ENCODE measurements around the gene G6PC3.
A peak's percentile ranks its signal among the peaks of the same experiment; 100 is the strongest.
"Not testable (repeated sequence)": the region's sequence is repeated elsewhere in the genome, so short reads cannot be mapped to it uniquely, and the experiment has no call there.

The G6PC3 gene

GRCh38 chr17:44097110-44097958 lies 26.8 kb downstream of the G6PC3 start:
- TF ChIP-seq CTCF (IDR thresholded peaks at IDR 0.05), result no peak
- DNase-seq (ENCODE audit: low spot score), result no peak
- H3K27ac ChIP-seq, result peak overlapping the region; percentile 76 to 92

GRCh38 chr17:44101858-44102257 lies 31.3 kb downstream of the G6PC3 start:
- H3K4me3 ChIP-seq; H3K27ac ChIP-seq; DNase-seq (ENCODE audit: low spot score): not testable (repeated sequence)

More at GRCh38 chr17:44097110-44097958, 26.8 kb downstream of the G6PC3 start:
- no peak overlapping the region for H3K4me3 ChIP-seq

- Histone ChIP-seq H3K27ac (peak overlapping the region in 1 of 2 donors; percentile 53), H3K4me3 (no peak overlapping the region)
- no peak for TF ChIP-seq CTCF (IDR thresholded peaks at IDR 0.05)
- no peak for DNase-seq (ENCODE audit: low spot score)
Measured at GRCh38 chr17:44102849-44103622, 32.5 kb downstream of the G6PC3 start.

- Histone ChIP-seq H3K27ac (peak overlapping the region; percentile 36 to 80), H3K4me3 (no peak overlapping the region)
- DNase-seq (ENCODE audit: low spot score), result no peak
- TF ChIP-seq CTCF (IDR thresholded peaks at IDR 0.05), result no peak
Measured at GRCh38 chr17:44105483-44105882, 34.9 kb downstream of the G6PC3 start.

GRCh38 chr17:44105941-44106340 lies 35.4 kb downstream of the G6PC3 start:
- DNase-seq (ENCODE audit: low spot score), result no peak
- no peak for TF ChIP-seq CTCF (IDR thresholded peaks at IDR 0.05)
- H3K4me3 ChIP-seq, result no peak overlapping the region
- H3K27ac ChIP-seq, result peak overlapping the region; percentile 36 to 80

GRCh38 chr17:44106801-44107200 lies 36.3 kb downstream of the G6PC3 start:
- DNase-seq (ENCODE audit: low spot score), result no peak
- Histone ChIP-seq H3K27ac (peak overlapping the region; percentile 88 to 92), H3K4me3 (no peak overlapping the region)
- no peak for TF ChIP-seq CTCF (IDR thresholded peaks at IDR 0.05)

GRCh38 chr17:44108440-44109311 lies 38.1 kb downstream of the G6PC3 start:
- peak overlapping the region; percentile 70 for H3K4me3 ChIP-seq
- no peak for TF ChIP-seq CTCF (IDR thresholded peaks at IDR 0.05)
- DNase-seq (ENCODE audit: low spot score), result peak; percentile 98
- H3K27ac ChIP-seq, result peak overlapping the region; percentile 88 to 97
